Calu3 (cell line): ENCODE measurements around the gene SMCR8. TPM values are rescaled to one million over a fixed set of nuclear protein-coding genes. Genes with fewer than 3 reads are reported as not detected.

Source experiments
- BruUV-seq: library from RNA; stranded (reverse); fragments of 400-500 nt; replicated peaks from 2 replicates; lab custom pipeline; 2021; lab: Mats Ljungman, UMichigan
- CTCF ChIA-PET: fragments of 300-600 bp; sonication (Branson Sonifier 250); formaldehyde crosslinking; loops from one replicate; lab custom pipeline; 2022; ENCODE audit warnings: antibody characterized with exemption; lab: Charles Lee
- DNase-seq: peaks from one replicate; pipeline ENCODE4 v3.0.0; 2022
- H3K27ac Mint-ChIP-seq: one replicate; pipeline ENCODE4 v1.8.0; 2022; ENCODE audit warnings: mixed read lengths; ENCODE audit not compliant: unreplicated experiment
- H3K27me3 Mint-ChIP-seq: one replicate; pipeline ENCODE4 v1.8.0; 2022; ENCODE audit warnings: mixed read lengths; ENCODE audit not compliant: unreplicated experiment
- H3K36me3 Mint-ChIP-seq: one replicate; pipeline ENCODE4 v1.8.0; 2022; ENCODE audit warnings: mild to moderate bottlenecking, moderate library complexity, mixed read lengths; ENCODE audit not compliant: insufficient read depth, unreplicated experiment
- H3K4me1 Mint-ChIP-seq: one replicate; pipeline ENCODE4 v1.8.0; 2022; ENCODE audit warnings: mild to moderate bottlenecking, low read depth, mixed read lengths; ENCODE audit not compliant: unreplicated experiment
- H3K4me3 Mint-ChIP-seq: one replicate; pipeline ENCODE4 v1.8.0; 2022; ENCODE audit warnings: mild to moderate bottlenecking, low read depth, moderate library complexity, mixed read lengths; ENCODE audit not compliant: unreplicated experiment
- H3K9me3 Mint-ChIP-seq: one replicate; pipeline ENCODE4 v1.8.0; 2022; ENCODE audit warnings: low read depth, mixed read lengths; ENCODE audit not compliant: unreplicated experiment
- intact Hi-C: fragments of 100-400 bp; cut with micrococcal nuclease; formaldehyde crosslinking; loops from one replicate; pipeline ENCODE4 v1.10.0; 2022; ENCODE audit not compliant: unreplicated experiment
- total RNA-seq: library from RNA; stranded (reverse); gene quantifications from 2 replicates; pipeline ENCODE4 v1.2.3, GENCODE V29; 2022
- TF ChIP-seq, protein P1 (sequence below): fragments of 200-600 bp; IDR thresholded peaks from one replicate; pipeline ENCODE4 v1.8.0; 2022; ENCODE audit warnings: antibody characterized with exemption; ENCODE audit not compliant: unreplicated experiment

Gene SMCR8
- total RNA-seq, 1 experiment from 2014 or later, result 20.4 TPM

DNA sequence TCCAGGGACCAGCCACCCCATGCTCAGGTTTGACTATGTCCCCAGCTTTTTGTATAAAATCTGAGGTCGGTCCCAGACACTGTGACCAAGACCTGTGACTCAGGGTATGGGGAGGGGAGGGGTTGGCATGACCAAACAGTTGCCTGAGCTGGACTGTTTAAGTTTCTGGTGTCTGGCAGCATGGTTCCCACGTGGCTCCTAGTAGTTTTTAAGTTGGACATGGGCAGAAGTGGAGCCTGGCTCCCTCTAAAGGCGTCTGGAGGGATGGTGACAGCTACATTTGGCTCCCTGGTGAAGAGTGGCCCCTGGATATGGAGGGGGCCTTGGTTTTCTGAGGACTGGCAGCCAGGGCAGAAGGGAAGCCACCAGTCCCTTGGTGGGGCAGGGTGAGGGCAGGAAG, 7.9 kb downstream of the SMCR8 start:
- BruUV-seq, result no TSS peak
- H3K4me3 Mint-ChIP-seq, result no peak overlapping the region
- intact Hi-C loops, result no loop called here
- H3K9me3 Mint-ChIP-seq, result no peaks in the 10 kb centered on the region
- no peaks in the 10 kb centered on the region for H3K27me3 Mint-ChIP-seq
- H3K27ac Mint-ChIP-seq, result no peak overlapping the region
- CTCF ChIA-PET, result no interaction called here
- peaks cover 24% of the 10 kb centered on the region for H3K36me3 Mint-ChIP-seq
- H3K4me1 Mint-ChIP-seq, result peaks cover 8% of the 10 kb centered on the region
- no peak for DNase-seq
- TF ChIP-seq, protein P1, sequence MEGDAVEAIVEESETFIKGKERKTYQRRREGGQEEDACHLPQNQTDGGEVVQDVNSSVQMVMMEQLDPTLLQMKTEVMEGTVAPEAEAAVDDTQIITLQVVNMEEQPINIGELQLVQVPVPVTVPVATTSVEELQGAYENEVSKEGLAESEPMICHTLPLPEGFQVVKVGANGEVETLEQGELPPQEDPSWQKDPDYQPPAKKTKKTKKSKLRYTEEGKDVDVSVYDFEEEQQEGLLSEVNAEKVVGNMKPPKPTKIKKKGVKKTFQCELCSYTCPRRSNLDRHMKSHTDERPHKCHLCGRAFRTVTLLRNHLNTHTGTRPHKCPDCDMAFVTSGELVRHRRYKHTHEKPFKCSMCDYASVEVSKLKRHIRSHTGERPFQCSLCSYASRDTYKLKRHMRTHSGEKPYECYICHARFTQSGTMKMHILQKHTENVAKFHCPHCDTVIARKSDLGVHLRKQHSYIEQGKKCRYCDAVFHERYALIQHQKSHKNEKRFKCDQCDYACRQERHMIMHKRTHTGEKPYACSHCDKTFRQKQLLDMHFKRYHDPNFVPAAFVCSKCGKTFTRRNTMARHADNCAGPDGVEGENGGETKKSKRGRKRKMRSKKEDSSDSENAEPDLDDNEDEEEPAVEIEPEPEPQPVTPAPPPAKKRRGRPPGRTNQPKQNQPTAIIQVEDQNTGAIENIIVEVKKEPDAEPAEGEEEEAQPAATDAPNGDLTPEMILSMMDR, result no peak

DNA sequence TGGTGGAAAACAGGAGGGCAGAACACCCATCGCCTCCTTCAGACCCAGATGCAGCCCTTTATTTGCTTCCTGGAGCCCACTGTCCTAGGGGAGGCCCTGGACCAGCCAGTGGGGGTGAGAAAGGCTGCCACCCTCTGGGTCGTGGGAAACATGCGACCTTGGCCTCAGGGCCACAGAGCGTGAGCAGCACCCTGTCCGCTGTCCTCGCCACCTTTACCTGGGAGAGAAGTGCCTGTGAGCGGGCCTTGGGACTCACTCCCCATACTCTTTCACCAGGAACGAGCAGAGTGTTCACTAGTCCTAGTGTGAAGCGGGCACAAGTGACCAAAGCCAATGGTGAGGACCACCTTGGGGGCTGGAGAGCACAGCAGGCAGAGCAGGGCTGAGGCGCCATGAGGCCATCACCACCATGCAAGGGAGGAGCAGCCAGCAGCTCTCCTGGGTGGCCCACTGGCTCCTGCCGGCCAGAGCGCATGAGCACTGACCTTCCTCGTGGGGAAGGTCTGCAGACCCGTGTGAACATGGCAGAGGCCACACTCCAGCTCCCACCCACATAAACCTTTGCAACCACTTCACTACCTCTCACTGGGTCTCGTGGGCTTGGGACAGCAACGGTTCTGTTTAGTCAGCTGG, 8.5 kb downstream of the SMCR8 start:
- Mint-ChIP-seq H3K4me1 (peaks cover 8% of the 10 kb centered on the region), H3K9me3 (no peaks in the 10 kb centered on the region), H3K27me3 (no peaks in the 10 kb centered on the region), H3K27ac (no peak overlapping the region), H3K4me3 (no peak overlapping the region), H3K36me3 (peaks cover 22% of the 10 kb centered on the region)
- BruUV-seq, result no TSS peak
- intact Hi-C loops, result no loop called here
- TF ChIP-seq, protein P1, result no peak
- no peak for DNase-seq
- CTCF ChIA-PET, result no interaction called here

DNA sequence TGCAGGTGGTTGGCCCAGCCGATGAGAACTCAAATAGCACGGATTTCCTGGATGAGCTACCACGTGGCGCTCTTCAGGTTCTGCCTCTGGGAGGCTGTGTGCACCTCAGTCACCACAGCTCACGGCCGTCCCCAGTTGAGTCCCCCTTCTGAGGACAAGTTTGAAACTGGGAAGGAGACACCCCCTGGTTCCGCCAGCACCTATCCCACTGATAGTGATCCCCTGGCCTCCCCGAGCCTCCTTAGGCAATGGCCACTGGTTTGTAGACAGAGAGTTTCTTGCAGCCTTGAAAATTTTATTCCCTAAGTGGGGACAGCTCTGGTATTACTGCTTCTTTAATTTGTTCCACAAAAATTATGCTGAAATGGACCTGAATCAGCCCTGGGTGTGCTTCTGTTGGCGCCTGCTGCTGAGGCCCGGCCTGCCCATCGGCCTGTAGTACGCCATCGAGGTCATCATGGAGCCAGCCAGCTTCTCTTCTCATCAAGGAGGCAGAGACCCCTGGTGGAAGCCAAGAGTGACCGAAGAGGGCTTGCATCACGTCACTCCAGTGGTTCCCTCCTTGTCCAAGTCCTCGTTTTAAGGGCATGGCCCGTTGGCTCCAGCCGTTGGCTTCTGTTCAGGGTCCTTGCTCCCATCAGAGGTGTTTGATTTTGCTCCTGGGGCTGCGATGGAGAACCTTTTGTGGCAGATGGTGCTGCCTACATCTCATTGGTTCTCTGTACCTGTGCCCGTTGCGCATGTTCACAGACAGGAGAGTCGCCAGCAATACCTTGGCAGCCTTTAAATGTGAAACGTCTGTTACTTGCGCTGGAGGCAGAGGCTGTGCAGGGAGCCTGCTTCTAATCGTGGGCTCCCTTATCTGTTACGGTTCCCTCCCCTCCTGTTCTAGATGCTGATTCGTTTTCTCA, 9.3 kb downstream of the SMCR8 start:
- CTCF ChIA-PET, result no interaction called here
- no peaks in the 10 kb centered on the region for H3K27me3 Mint-ChIP-seq
- H3K36me3 Mint-ChIP-seq, result peaks cover 24% of the 10 kb centered on the region
- TF ChIP-seq, protein P1, result no peak
- H3K27ac Mint-ChIP-seq, result no peak overlapping the region
- no peaks in the 10 kb centered on the region for H3K9me3 Mint-ChIP-seq
- H3K4me1 Mint-ChIP-seq, result peaks cover 8% of the 10 kb centered on the region
- BruUV-seq, result no TSS peak
- no peak overlapping the region for H3K4me3 Mint-ChIP-seq
- intact Hi-C loops, result no loop called here
- DNase-seq, result no peak

DNA sequence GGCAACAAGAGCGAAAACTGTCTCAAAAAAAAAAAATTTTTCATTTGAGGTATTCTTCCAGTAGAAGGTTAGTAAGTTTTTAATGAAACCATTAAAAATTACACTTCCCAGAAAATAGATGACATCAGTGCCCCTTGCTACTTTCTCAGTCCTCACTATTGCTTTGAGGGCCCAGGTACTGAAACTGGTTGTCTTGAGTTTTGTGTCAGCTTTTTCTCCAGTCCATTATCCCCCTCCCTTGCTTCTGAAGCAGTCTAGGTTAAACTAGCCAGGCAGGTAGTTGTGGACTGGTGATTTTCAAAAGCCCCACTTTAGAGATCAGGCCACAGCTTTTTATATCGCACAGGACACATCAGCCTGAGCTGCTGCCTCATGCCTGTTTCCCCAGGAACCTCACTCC, 10.9 kb downstream of the SMCR8 start:
- Mint-ChIP-seq H3K36me3 (peaks cover 20% of the 10 kb centered on the region), H3K4me1 (no peaks in the 10 kb centered on the region), H3K4me3 (no peak overlapping the region), H3K27ac (no peak overlapping the region), H3K27me3 (no peaks in the 10 kb centered on the region), H3K9me3 (no peaks in the 10 kb centered on the region)
- DNase-seq, result no peak
- intact Hi-C loops, result no loop called here
- no TSS peak for BruUV-seq
- CTCF ChIA-PET, result no interaction called here
- TF ChIP-seq, protein P1, result no peak
